ENCODE measurements around the gene PFDN1.

Gene PFDN1

DNA sequence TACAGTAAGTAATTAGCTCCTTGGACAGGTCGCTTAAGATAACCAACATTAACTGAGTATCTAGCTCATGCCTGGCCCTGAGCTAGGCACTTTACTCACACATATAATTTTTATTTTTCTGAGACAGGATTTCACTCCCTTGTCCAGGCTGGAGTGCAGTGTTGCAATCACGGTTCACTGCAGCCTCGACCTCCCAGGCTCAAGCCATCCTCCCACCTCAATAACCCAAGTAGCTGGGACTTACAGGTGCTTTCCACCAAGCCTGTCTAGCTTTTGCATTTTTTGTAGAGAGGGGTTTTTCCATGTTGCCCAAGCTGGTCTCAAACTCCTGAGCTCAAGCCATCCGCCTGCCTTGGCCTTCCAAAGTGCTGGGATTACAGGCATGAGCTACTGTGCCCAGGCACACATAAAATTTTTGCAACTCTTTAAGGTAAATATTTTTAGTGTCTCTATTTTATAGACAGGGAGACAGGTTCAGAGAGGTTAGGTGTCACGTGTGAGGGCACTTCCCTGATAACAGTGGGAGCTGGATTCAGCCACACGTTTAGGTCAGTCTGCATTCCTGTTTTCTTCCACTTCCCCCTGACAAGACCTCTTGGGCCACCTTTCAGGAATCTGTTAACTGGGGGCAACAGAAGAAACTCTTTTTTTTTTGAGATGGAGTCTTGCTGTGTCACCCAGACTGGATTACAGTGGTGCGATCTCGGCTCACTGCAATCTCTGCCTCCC lies 25.3 kb upstream of the PFDN1 start:
- DNase-seq (ENCODE audit: low read depth, low spot score) = no peak

DNA sequence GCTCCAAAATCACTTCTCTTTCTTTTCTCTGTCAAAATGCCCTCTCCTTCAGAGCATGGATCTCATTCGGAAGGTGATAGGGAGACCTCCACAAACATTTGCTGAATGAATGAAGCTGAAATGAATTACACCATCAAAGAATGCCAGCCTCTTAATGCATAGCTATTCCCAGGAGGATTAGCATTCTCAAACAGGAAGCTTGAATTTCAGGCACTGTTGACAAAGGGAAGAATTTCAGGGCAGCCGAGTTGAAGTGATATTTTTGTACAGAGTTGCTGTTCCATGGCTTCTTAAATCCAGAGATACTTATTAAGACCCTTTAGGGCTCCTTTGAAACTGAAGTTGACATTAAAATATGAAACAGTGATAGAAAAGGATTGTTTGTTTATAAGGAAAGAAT lies 24.7 kb upstream of the PFDN1 start:
- no peak for DNase-seq (ENCODE audit: low read depth, low spot score)

- DNase-seq (ENCODE audit: low read depth, low spot score) = no peak
Observed at GRCh38 chr5:140325486-140325885, 22.6 kb upstream of the PFDN1 start.

DNA sequence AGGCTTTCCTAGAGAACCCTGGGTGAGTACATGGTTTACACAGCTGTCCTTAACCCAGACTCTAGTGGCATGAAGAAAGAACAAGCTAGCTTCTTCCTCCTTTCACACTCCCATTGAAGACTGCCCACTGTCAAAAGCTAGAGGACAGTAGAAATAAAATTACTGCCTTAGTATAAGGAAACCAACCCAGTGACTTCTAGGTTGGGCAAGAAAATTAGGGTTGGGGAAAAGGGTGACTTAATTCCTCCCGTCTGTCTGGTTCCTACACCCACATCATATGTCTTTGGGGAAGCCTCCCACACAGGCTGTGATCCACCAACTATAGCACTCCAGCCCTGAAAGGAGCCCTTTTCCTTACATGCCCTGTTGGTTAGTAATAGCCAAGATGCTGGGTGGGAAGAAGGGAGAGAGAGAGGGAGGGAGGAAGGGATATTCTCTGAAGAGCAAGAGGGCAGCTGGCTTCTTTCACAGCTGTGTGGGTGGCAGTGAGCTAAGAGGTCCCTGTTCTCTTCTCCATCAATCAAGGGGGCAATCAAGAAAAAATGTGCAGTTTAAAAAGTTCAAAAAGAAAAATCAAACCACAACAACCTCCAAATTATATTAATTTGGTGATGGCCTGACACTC lies 21.8 kb upstream of the PFDN1 start:
- DNase-seq (ENCODE audit: low read depth, low spot score) = no peak

GRCh38 chr5:140324041-140324600 lies 21.2 kb upstream of the PFDN1 start:
- DNase-seq (ENCODE audit: low read depth, low spot score) = no peak

DNA sequence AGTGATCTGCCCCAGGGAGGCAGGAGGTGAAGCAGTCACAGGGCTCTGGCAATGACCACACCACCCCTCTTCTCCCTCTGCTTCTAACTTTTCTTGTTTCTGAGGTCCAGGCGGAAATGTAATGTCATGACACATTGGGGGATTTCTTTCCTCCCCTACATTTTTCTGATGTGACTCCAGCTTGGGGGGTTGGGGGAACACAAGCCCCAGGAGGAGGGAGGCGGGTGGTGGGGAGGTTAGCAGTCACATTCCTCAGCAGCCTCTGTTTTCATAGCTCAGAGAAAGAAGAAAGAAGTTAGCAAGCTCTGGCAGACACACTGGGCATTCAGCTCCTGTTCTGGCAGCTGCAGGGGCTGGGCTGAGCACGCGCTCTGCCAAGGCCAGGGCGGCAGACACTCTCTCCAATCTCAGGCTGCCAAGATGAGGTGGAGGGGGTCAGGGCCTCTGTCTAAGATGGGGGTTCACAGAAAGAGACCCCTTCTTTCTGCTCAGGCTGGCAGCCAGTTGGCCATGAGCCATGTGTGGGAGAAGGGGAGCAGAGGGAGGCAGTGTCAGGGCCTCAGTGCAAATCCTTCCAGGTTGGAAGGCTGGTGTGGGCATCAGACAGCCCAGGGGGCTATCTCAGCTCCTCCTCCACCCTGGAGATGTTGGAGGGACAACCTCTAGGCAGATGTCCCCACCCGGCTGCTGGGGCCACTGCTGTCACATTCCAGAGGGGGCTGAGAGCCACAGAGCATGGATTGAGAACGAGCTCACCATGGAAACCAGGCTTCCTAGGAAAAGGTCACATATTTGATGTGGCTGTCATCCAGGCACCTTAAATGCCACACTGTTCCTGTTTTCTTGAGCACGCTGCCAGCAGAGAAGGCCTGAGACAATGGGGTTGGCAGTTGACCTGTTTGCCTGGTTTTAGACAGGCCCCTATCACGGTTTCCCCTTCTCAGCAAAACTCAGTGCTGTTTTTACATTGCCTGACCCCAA lies 20.1 kb upstream of the PFDN1 start:
- no peak for DNase-seq (ENCODE audit: low read depth, low spot score)

GRCh38 chr5:140321796-140322195 lies 18.9 kb upstream of the PFDN1 start:
- no peak for DNase-seq (ENCODE audit: low read depth, low spot score)

- no peak for DNase-seq (ENCODE audit: low read depth, low spot score)
Observed at GRCh38 chr5:140319833-140320232, 16.9 kb upstream of the PFDN1 start.

DNA sequence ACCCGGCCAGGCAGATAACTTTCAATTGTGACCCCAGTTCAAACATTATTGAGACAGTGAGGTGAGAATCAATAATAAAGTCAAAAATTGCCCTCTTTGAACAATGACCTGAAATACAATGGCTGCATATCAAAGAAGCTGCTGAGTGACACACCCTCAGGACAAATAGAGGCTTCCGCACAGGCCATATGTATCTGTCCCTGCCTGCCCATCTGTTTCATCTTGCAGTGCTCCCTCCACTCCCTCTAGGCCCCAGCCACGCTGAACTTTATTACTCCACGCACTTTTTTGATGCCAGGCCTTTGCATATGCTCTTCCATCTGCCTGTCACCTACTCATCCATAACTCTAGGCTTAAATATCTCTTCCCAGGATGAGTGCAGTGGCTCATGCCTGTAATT lies 15.9 kb upstream of the PFDN1 start:
- no peak for DNase-seq (ENCODE audit: low read depth, low spot score)

- no peak for DNase-seq (ENCODE audit: low read depth, low spot score)
Observed at GRCh38 chr5:140317859-140318258, 15.0 kb upstream of the PFDN1 start.

DNA sequence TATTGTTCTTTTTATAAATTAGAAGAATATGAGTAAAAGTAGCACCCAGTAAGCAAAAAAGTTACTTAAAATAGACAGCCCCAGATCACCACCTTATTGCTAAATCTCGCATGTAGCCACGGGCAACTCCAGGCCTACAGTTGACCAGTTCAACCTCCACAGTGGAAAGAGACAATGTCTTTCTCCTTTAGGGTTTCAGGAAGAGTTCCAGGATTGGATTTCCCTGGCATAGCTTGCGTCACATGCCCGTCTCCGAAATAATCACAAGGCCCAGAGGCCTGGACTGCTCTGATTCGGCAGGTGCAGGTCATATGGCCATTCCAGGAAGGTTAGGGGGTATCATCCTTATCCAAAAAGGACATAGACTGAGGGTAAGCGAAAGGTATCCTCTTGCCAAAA lies 9.9 kb upstream of the PFDN1 start:
- DNase-seq (ENCODE audit: low read depth, low spot score) = no peak

GRCh38 chr5:140312067-140312790 lies 9.3 kb upstream of the PFDN1 start:
- DNase-seq (ENCODE audit: low read depth, low spot score) = no peak

GRCh38 chr5:140311011-140311467 lies 8.1 kb upstream of the PFDN1 start:
- DNase-seq (ENCODE audit: low read depth, low spot score) = no peak

GRCh38 chr5:140310434-140310833 lies 7.5 kb upstream of the PFDN1 start:
- no peak for DNase-seq (ENCODE audit: low read depth, low spot score)

GRCh38 chr5:140309706-140310249 lies 6.9 kb upstream of the PFDN1 start:
- DNase-seq (ENCODE audit: low read depth, low spot score) = no peak

GRCh38 chr5:140305471-140305870 lies 2.6 kb upstream of the PFDN1 start:
- no peak for DNase-seq (ENCODE audit: low read depth, low spot score)

GRCh38 chr5:140303966-140304365 lies 1.1 kb upstream of the PFDN1 start:
- no peak for DNase-seq (ENCODE audit: low read depth, low spot score)

- DNase-seq (ENCODE audit: low read depth, low spot score) = no peak
Observed at GRCh38 chr5:140301136-140301535, 1.8 kb downstream of the PFDN1 start.

- DNase-seq (ENCODE audit: low read depth, low spot score) = no peak
Observed at GRCh38 chr5:140299056-140299455, 3.8 kb downstream of the PFDN1 start.

DNA sequence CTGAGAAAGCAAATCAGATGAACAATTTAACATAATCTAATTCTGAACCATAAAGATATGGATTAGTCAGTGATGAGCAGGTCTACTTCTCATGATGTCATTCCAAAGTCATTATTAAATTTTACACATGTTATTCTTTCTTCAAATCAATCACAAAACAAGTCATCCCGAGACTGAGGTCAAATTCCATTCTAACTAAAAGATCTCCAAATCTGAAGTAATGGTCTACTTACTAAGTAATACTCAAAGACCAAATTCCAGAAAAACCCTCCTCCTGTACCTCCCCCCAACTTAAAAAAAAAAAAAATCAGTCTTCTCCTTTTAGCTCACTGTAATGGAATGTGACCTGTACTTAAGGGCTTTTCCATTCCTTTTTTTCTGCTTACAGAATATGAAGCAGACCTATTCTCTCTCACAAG lies 4.7 kb downstream of the PFDN1 start:
- no peak for DNase-seq (ENCODE audit: low read depth, low spot score)

DNA sequence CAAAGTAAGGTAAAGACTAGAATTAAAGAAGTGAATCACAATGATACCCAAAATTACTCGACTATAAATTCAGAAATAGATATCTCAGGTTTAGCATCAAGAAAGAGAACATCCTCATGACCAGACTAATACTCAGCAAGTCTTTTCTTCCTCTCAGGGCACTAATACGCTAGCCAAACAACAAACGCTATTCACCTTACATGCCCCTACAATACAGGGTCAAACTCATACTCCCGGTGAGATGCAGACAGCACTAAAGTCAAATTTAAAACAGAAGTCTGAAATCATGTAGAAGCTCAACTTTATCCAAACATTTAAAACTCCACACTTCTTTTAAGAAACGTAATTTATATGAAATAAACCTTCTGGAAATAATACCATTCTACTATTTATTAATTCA lies 5.6 kb downstream of the PFDN1 start:
- no peak for DNase-seq (ENCODE audit: low read depth, low spot score)
